SK-N-SH treated with all-trans-retinoic acid at 6 μM for 48 hours (cell line): ENCODE data around the gene JPH3.

ENCODE experiments used
- ARNTL ChIP-seq: fragments of 450-650 bp; formaldehyde crosslinking; IDR thresholded peaks from 2 replicates; pipeline ENCODE4 v1.5.0; 2020; ENCODE audit warnings: low read depth, mild to moderate bottlenecking, moderate library complexity, borderline replicate concordance
- CREB5 ChIP-seq: fragments of 250-450 bp; sonication (Bioruptor Pico); IDR thresholded peaks from 2 replicates; pipeline ENCODE4 v1.5.1; 2020; ENCODE audit warnings: low read depth, mild to moderate bottlenecking, moderate library complexity
- CSDC2 ChIP-seq: fragments of 250-450 bp; sonication (Bioruptor Pico); IDR thresholded peaks from 2 replicates; pipeline ENCODE4 v1.5.0; 2020; ENCODE audit warnings: mild to moderate bottlenecking, moderate library complexity
- CSRNP3 ChIP-seq: fragments of 250-450 bp; sonication (Bioruptor Pico); IDR thresholded peaks from 2 replicates; pipeline ENCODE4 v1.5.1; 2021; ENCODE audit warnings: mild to moderate bottlenecking, moderate library complexity
- ISL1 ChIP-seq: fragments of 250-450 bp; sonication (Bioruptor Pico); IDR thresholded peaks from 2 replicates; pipeline ENCODE4 v2.1.2; 2022; ENCODE audit warnings: mild to moderate bottlenecking, moderate library complexity
- OSR1 ChIP-seq: fragments of 250-450 bp; sonication (Bioruptor Pico); IDR thresholded peaks from 2 replicates; pipeline ENCODE4 v1.8.0; 2022; ENCODE audit warnings: moderate library complexity, mild to moderate bottlenecking, inconsistent platforms
- PATZ1 ChIP-seq: fragments of 250-450 bp; sonication (Bioruptor Pico); IDR thresholded peaks from 2 replicates; pipeline ENCODE4 v1.8.0; 2020; ENCODE audit warnings: mild to moderate bottlenecking, moderate library complexity, borderline replicate concordance
- SNAI2 ChIP-seq: fragments of 250-450 bp; sonication (Bioruptor Pico); IDR thresholded peaks from 2 replicates; pipeline ENCODE4 v1.5.0; 2020; ENCODE audit warnings: mild to moderate bottlenecking, moderate library complexity
- TOX ChIP-seq: fragments of 250-450 bp; sonication (Bioruptor Pico); IDR thresholded peaks from 2 replicates; pipeline ENCODE4 v1.8.0; 2021; ENCODE audit warnings: mild to moderate bottlenecking, moderate library complexity, borderline replicate concordance
- ZFP3 ChIP-seq: fragments of 250-450 bp; sonication (Bioruptor Pico); IDR thresholded peaks from 2 replicates; pipeline ENCODE4 v1.5.0; 2020; ENCODE audit warnings: mild to moderate bottlenecking, moderate library complexity
- ZFP30 ChIP-seq: fragments of 450-650 bp; formaldehyde crosslinking; IDR thresholded peaks from 2 replicates; pipeline ENCODE4 v1.5.0; 2022; ENCODE audit warnings: mild to moderate bottlenecking, moderate library complexity
- ZNF565 ChIP-seq: fragments of 450-650 bp; formaldehyde crosslinking; conservative IDR thresholded peaks from 2 replicates; pipeline ENCODE4 v1.5.0; 2020; ENCODE audit warnings: low read depth, mild to moderate bottlenecking, moderate library complexity
- ZNF70 ChIP-seq: fragments of 450-650 bp; formaldehyde crosslinking; IDR thresholded peaks from 2 replicates; pipeline ENCODE4 v1.5.0; 2020; ENCODE audit warnings: mild to moderate bottlenecking, moderate library complexity

DNA sequence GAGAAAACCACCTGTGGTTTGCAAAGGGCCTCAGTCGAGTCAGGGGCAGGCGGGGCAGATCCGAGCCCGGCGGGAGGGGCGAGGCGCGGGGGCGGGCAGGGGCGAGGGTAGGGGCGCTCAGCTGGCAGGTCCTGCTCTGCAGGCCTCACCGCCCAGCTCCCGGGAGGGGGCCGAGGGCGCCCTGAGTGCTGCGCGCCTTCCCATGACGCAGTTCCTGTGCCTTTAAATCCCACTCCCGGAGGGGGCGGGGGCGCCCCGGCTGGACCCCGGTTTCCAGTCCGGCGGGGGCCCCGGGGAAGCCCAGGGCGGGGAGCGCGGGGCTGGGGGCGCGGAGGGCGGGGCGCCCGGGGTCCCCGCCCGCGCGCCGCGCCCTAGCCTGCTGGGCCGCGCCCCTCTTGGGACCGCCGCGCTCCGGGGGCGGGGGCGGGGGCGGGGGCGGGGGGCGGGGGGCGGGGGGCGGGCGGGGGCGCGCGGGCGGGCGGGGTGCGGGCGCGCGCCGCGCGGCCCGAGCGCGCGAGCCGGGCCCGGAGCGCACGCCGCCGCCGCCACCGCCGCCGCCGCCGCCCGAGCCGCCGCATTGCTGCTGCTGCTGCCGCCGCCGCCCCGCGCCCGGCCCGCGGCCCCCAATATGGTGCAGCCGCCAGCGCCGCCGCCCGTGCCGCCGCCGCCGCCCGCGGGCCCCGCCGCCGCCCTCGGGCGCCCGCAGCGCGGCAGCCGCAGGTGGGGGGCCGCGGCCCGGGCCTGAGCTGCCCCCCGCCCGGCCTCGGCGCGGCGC lies at the start of gene JPH3:
- TF ChIP-seq PATZ1 (CRISPR knock-in tag) (no peak), ZFP30 (CRISPR knock-in tag) (no peak), TOX (CRISPR knock-in tag) (no peak), ARNTL (CRISPR knock-in tag) (no peak), ZNF70 (CRISPR knock-in tag) (no peak), CREB5 (CRISPR knock-in tag) (no peak), ZNF565 (CRISPR knock-in tag) (no peak), CSRNP3 (CRISPR knock-in tag) (no peak), ZFP3 (no peak), CSDC2 (CRISPR knock-in tag) (no peak), OSR1 (CRISPR knock-in tag) (no peak), ISL1 (no peak), SNAI2 (CRISPR knock-in tag) (no peak)
